HG03565 (cell line): ENCODE results near the gene EPB41.

ENCODE experiments used
- ATAC-seq: cut with Tn5 transposase; IDR thresholded peaks from one replicate; pipeline ENCODE4 v1.9.1; 2021; ENCODE audit warnings: mild to moderate bottlenecking, moderate library complexity; ENCODE audit not compliant: unreplicated experiment

The EPB41 gene

GRCh38 chr1:28973596-28974421 lies 59.4 kb downstream of the EPB41 start:
- no peak for ATAC-seq

GRCh38 chr1:28974432-28974831 lies 60.1 kb downstream of the EPB41 start:
- no peak for ATAC-seq

- ATAC-seq = no peak
Observed at GRCh38 chr1:28976248-28976647, 61.9 kb downstream of the EPB41 start.

GRCh38 chr1:28981210-28981609 lies 66.8 kb downstream of the EPB41 start:
- no peak for ATAC-seq

- no peak for ATAC-seq
Observed at GRCh38 chr1:28982198-28982597, 67.8 kb downstream of the EPB41 start.

- no peak for ATAC-seq
Observed at GRCh38 chr1:28983091-28983490, 68.7 kb downstream of the EPB41 start.

- ATAC-seq = no peak
Observed at GRCh38 chr1:28983509-28984310, 69.3 kb downstream of the EPB41 start.

GRCh38 chr1:28984311-28984684 lies 69.9 kb downstream of the EPB41 start:
- ATAC-seq = no peak

- ATAC-seq = no peak
Observed at GRCh38 chr1:28985427-28985826, 71.1 kb downstream of the EPB41 start.

GRCh38 chr1:28986306-28986910 lies 72.0 kb downstream of the EPB41 start:
- ATAC-seq = no peak

- ATAC-seq = no peak
Observed at GRCh38 chr1:29002792-29003191, 88.4 kb downstream of the EPB41 start.

- ATAC-seq = no peak
Observed at GRCh38 chr1:29004288-29004687, 89.9 kb downstream of the EPB41 start.

GRCh38 chr1:29004798-29005197 lies 90.4 kb downstream of the EPB41 start:
- no peak for ATAC-seq

GRCh38 chr1:29011775-29012174 lies 97.4 kb downstream of the EPB41 start:
- ATAC-seq = no peak

GRCh38 chr1:29017235-29017634 lies 102.9 kb downstream of the EPB41 start:
- no peak for ATAC-seq

- ATAC-seq = no peak
Observed at GRCh38 chr1:29017975-29018712, 103.8 kb downstream of the EPB41 start.

GRCh38 chr1:29022620-29023019 lies 108.3 kb downstream of the EPB41 start:
- no peak for ATAC-seq

- no peak for ATAC-seq
Observed at GRCh38 chr1:29029667-29030066, 115.3 kb downstream of the EPB41 start.

GRCh38 chr1:29032841-29033240 lies 118.5 kb downstream of the EPB41 start:
- no peak for ATAC-seq

- ATAC-seq = no peak
Observed at GRCh38 chr1:29033829-29034466, 119.6 kb downstream of the EPB41 start.
